Upper lobe of left lung (tissue), 6 donors: ENCODE data around the gene HNRNPH1. TPM values are rescaled to one million over a fixed set of nuclear protein-coding genes. Genes with fewer than 3 reads are reported as not detected.

Experiments used
- ATAC-seq, 2 donors: fragments of 200-7000 bp; cut with Tn5 transposase; one replicate each; pipeline ENCODE4 v1.9.1; 2022; ENCODE audit warnings: mild to moderate bottlenecking in 2 of 2, moderate library complexity in 2 of 2; ENCODE audit not compliant: low FRiP score in 2 of 2
- DNase-seq, 2 donors: peaks; one replicate each; pipeline ENCODE4 v3.0.0-alpha.2; 2019 to 2020
- H3K27ac ChIP-seq, 4 donors: fragments of 200-600 bp; sonication (generic); one replicate each; pipeline ENCODE4 v1.5.1; 2016 to 2019
- H3K27me3 ChIP-seq, 4 donors: fragments of 200-600 bp; sonication (generic); one replicate each; pipeline ENCODE4 v1.5.1; 2017 to 2019
- H3K36me3 ChIP-seq, 4 donors: fragments of 200-600 bp; sonication (generic); one replicate each; pipeline ENCODE4 v1.5.1; 2016 to 2019
- H3K4me1 ChIP-seq, 4 donors: fragments of 200-600 bp; sonication (generic); one replicate each; pipeline ENCODE4 v1.5.1; 2018 to 2019
- H3K4me3 ChIP-seq, 4 donors: fragments of 200-600 bp; sonication (generic); one replicate each; pipeline ENCODE4 v1.5.1; 2017 to 2019; ENCODE audit warnings: mild to moderate bottlenecking in 2 of 4, moderate library complexity in 1 of 4
- H3K9me3 ChIP-seq, 4 donors: fragments of 200-600 bp; sonication (generic); one replicate each; pipeline ENCODE4 v1.5.1; 2018 to 2019
- EP300 ChIP-seq, 4 donors: sonication (generic); formaldehyde crosslinking; IDR thresholded peaks; one replicate each; pipeline ENCODE4 v1.5.1; 2017; ENCODE audit warnings: antibody characterized with exemption in 4 of 4, control low read depth in 2 of 4
- POLR2A ChIP-seq, 4 donors: fragments of 450-650 bp; IDR thresholded peaks; one replicate each; pipeline ENCODE4 v1.5.1; 2016 to 2017; ENCODE audit warnings: antibody characterized with exemption in 4 of 4, mild to moderate bottlenecking in 2 of 4
- POLR2AphosphoS5 ChIP-seq, 2 donors: sonication (generic); formaldehyde crosslinking; IDR thresholded peaks; one replicate each; pipeline ENCODE4 v1.5.1; 2017; ENCODE audit warnings: antibody characterized with exemption in 2 of 2
- WGBS, 2 donors: methylation state at CpG; one replicate each; pipeline ENCODE4 v1.1.5; 2017 to 2018; 5-methylcytosine and 5-hydroxymethylcytosine counted together
- total RNA-seq, 6 donors: library from RNA; depleted of rRNA in 4 of 6; stranded (reverse); fragments of >200 nt in 4 of 6; gene quantifications; one replicate each; pipeline versions ENCODE4 v1.1.0 to v1.2.1, GENCODE V29; 2016 to 2021
- TF ChIP-seq, protein P1 (sequence below), 6 experiments: fragments of 450-650 bp in 4 of 6; fragments of 200-600 bp in 2 of 6; sonication (generic) in 2 of 6; IDR thresholded peaks; one replicate each; pipeline ENCODE4 v1.5.1; 2016 to 2019; ENCODE audit warnings: antibody characterized with exemption in 6 of 6
- donor health status: DM: no; HTN: no; CAD: no; lungs with moderate emphysema.
- donor health status: DM: no; HTN: yes; CAD: no; lungs with severe emphysema.

Gene HNRNPH1
- total RNA-seq, 6 donors from 2014 or later, result 366 to 1,930 (median 429) TPM

DNA sequence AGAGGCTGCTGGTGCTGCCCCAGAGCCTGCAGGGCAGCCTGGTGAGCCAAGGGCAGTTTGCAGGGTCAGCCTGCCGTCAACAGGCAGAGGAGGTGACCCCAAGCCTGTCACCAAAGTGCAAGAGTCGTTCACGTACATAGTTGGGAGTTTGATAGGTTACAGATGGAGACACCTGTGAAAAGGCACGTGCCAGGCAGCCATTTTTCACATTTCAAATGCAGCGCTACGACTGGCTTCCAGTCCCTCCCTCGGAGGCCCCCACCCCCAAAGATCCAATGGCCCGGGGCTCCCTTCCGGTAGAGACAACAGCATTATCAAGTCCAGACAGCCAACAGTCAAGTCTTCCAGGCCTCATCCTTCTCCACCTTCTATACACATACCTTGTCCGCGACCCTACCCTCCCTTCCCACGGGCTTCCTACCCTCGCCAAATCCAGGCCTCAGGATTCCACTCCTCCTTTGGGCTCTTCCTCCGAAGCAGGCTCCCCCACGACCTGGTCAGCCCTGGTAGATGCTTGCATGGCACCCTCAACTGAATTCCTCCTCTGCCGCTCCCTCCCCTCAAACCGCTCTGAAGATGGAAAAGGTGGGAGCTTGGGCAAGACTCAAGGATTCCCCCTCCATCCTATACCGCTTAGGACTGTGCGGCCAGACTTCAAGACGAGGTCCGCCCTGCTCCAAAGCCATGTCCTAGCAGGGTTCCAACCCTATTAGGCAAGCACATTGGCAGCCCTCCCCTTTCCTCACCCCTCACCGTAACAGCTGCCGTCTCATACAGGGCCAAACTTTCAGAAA is 13.2 kb downstream of the HNRNPH1 start:
- peaks cover 14 to 19% (median 15%) of the 10 kb centered on the region in 4 donors for H3K4me1 ChIP-seq
- TF ChIP-seq, protein P1, sequence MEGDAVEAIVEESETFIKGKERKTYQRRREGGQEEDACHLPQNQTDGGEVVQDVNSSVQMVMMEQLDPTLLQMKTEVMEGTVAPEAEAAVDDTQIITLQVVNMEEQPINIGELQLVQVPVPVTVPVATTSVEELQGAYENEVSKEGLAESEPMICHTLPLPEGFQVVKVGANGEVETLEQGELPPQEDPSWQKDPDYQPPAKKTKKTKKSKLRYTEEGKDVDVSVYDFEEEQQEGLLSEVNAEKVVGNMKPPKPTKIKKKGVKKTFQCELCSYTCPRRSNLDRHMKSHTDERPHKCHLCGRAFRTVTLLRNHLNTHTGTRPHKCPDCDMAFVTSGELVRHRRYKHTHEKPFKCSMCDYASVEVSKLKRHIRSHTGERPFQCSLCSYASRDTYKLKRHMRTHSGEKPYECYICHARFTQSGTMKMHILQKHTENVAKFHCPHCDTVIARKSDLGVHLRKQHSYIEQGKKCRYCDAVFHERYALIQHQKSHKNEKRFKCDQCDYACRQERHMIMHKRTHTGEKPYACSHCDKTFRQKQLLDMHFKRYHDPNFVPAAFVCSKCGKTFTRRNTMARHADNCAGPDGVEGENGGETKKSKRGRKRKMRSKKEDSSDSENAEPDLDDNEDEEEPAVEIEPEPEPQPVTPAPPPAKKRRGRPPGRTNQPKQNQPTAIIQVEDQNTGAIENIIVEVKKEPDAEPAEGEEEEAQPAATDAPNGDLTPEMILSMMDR (IDR thresholded peaks at IDR 0.05), result no peak
- TF ChIP-seq EP300 (IDR thresholded peaks at IDR 0.05), result no peak
- TF ChIP-seq POLR2AphosphoS5 (IDR thresholded peaks at IDR 0.05), result no peak
- no peak for TF ChIP-seq POLR2A (IDR thresholded peaks at IDR 0.05)
- DNase-seq (no peak), ATAC-seq (no peak)
- H3K4me3 ChIP-seq, result no peak overlapping the region
- H3K9me3 ChIP-seq, result no peaks in the 10 kb centered on the region
- H3K36me3 ChIP-seq, result peaks cover 37 to 96% (median 88%) of the 10 kb centered on the region in 4 donors
- 82 to 86% methylated on average over 23 of the region's 23 CpGs for WGBS, 2 donors
- no peaks in the 10 kb centered on the region for H3K27me3 ChIP-seq
- peak overlapping the region in 1 of 4 donors; percentile 27 for H3K27ac ChIP-seq

DNA sequence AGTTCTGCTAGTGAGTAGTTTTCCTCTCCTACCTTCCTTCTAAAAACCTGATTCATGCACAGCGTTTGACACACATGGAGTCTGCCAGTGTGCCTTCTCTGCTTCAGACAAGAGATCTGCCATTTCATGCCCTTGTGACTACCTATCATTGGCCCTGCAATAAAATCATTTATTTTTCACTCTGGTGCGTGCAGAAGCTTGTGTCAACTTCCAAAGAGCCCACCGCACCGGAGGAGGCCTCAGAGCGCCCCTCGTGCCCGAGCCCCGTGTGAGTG is 13.7 kb downstream of the HNRNPH1 start:
- WGBS, 2 donors, result 83 to 88% methylated on average over 5 to 8 of the region's 8 CpGs
- TF ChIP-seq POLR2AphosphoS5 (IDR thresholded peaks at IDR 0.05) (no peak), EP300 (IDR thresholded peaks at IDR 0.05) (no peak), POLR2A (IDR thresholded peaks at IDR 0.05) (no peak)
- TF ChIP-seq, protein P1 (IDR thresholded peaks at IDR 0.05), result no peak
- Histone ChIP-seq H3K9me3 (no peaks in the 10 kb centered on the region), H3K4me1 (peaks cover 10 to 14% (median 12%) of the 10 kb centered on the region in 4 donors), H3K27ac (peak overlapping the region in 1 of 4 donors; percentile 27), H3K27me3 (no peaks in the 10 kb centered on the region), H3K4me3 (no peak overlapping the region), H3K36me3 (peaks cover 32 to 95% (median 85%) of the 10 kb centered on the region in 4 donors)
- DNase-seq (no peak), ATAC-seq (no peak)

DNA sequence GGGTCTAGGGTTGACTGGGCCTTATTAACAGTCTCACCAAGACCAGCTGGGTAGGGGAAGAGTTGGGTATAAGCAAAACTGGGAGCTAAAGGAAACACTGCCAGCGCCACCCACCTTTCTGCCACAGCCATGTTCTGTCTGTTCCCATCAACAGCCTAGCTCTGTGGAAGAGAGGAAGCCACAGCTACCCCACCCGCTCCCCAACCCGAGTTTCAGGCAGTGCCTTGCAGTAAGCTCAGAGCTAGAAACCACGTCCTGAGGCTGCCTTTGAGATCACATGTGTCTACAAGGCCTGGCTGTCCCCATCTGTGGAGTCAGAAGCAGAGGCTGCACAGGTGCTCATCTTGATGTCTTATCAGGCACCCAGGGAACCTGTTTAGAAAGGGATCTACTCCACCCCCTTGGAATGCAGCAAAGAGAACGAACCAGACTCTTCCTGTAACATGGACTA is 15.3 kb downstream of the HNRNPH1 start:
- ATAC-seq, result peak in 1 of 2 donors; percentile 3
- H3K4me3 ChIP-seq, result no peak overlapping the region
- no peaks in the 10 kb centered on the region for H3K9me3 ChIP-seq
- H3K36me3 ChIP-seq, result peaks cover 21 to 95% (median 80%) of the 10 kb centered on the region in 4 donors
- no peaks in the 10 kb centered on the region for H3K27me3 ChIP-seq
- H3K27ac ChIP-seq, result peak overlapping the region in 1 of 4 donors; percentile 32
- 43 to 55% methylated on average over 4 to 5 of the region's 5 CpGs for WGBS, 2 donors
- DNase-seq, result no peak
- no peak for TF ChIP-seq POLR2A (IDR thresholded peaks at IDR 0.05)
- no peak for TF ChIP-seq POLR2AphosphoS5 (IDR thresholded peaks at IDR 0.05)
- TF ChIP-seq, protein P1 (IDR thresholded peaks at IDR 0.05), result no peak
- no peak for TF ChIP-seq EP300 (IDR thresholded peaks at IDR 0.05)
- peaks cover 6 to 14% (median 9%) of the 10 kb centered on the region in 4 donors for H3K4me1 ChIP-seq

DNA sequence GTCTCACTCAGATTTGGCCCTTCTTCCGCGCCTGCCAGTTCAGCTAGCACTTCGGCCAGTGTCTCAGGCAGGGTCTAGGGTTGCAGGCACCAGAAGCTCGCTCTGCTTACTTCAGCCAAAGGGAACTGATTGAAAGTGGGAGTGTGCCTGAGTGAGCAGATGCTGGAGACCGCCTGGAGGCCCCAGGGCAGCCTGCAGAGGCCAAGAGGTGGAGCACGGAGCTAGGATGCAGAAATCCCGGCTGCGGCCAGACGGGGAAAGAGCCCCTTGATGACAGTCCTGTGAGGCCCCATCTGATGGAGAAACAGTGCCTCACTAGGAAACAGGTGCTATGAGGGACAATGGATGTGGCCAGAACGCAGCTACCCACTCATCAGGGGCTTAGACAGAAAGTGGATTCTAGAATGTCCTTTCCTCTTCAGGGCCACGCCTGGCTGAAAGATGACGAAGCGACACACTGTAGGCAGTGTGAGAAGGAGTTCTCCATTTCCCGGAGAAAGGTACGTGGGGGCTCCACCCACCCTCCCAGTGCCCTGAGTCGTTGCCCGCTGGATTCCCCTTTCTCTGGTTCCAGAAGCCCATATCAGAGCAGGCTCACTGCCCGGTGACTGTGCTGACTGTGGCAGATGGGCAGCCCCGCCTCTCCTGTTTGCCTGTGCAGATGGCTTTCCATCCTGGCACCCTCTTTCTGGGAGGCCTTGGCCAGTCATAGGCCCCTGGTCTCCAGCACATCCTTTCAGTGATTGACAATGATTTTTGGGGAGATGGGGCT is 16.1 kb downstream of the HNRNPH1 start:
- H3K27me3 ChIP-seq, result no peaks in the 10 kb centered on the region
- ATAC-seq (peak in 1 of 2 donors; percentile 7), DNase-seq (no peak)
- no peak overlapping the region for H3K4me3 ChIP-seq
- H3K36me3 ChIP-seq, result peaks cover 16 to 95% (median 79%) of the 10 kb centered on the region in 4 donors
- no peaks in the 10 kb centered on the region for H3K9me3 ChIP-seq
- TF ChIP-seq POLR2AphosphoS5 (IDR thresholded peaks at IDR 0.05) (no peak), EP300 (IDR thresholded peaks at IDR 0.05) (no peak), POLR2A (IDR thresholded peaks at IDR 0.05) (no peak)
- TF ChIP-seq, protein P1 (IDR thresholded peaks at IDR 0.05), result no peak
- WGBS, 2 donors, result 71 to 84% methylated on average over 17 to 19 of the region's 19 CpGs
- peaks cover 6 to 11% (median 6%) of the 10 kb centered on the region in 4 donors for H3K4me1 ChIP-seq
- peak overlapping the region in 1 of 4 donors; percentile 32 for H3K27ac ChIP-seq
